LHCN-M2 (cell line): ENCODE results near the gene CCT8. TPM values are rescaled to one million over a fixed set of nuclear protein-coding genes. Genes with fewer than 3 reads are reported as not detected.
"Not testable (repeated sequence)": the region's sequence is repeated elsewhere in the genome, so short reads cannot be mapped to it uniquely, and the experiment has no call there.

Experiments used
- DNase-seq: peaks from one replicate; pipeline ENCODE4 v3.0.0-alpha.2; 2012; ENCODE audit warnings: low read depth
- total RNA-seq: library from RNA; depleted of rRNA; stranded (reverse); fragments of >200 nt; gene quantifications from 2 replicates; pipeline ENCODE4 v1.2.3, GENCODE V29; 2014

Gene CCT8
- total RNA-seq, 1 experiment from 2014 or later, result 246 TPM

DNA sequence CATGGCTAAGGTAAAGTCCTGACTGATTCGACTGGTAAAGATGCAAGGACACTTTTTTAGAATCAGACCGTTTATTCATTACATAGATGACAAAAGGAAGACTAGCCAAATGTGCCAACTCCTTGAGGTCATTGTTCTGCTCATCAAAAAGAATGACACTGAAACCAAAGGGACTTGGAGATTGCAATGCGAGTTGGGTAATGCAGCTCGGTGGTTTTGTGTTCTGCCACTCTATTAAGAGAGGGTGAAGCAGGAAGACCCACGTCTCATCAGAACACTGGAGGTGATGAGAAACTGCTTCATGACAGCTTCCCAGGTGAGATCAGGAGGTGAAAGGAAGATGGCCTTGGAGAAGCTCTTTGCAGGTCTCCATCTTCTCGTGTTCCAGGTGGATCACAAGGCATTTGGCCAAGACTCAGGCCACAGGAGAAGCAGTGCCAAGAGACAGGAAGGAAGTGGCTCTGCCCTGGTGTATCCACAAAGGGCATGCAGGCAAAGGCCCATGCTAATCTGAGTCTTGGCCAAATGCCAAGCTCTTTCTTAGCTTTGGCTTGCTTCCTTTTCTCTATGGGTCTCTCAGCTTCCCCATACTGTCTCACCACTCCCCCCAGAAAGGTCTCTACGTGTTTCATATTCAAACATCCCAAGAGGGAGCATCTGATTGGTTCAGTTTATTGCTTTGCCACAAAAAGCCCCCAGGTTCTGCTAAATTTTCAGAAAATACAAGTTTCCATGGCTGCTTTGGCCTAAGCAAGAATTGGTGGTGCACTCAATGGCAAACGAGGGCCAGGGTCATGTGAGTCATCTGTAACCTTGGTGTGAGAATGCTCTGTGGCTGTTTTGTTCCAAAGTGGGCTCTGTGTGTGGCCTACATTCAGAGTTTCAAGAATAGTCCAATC is 5.7 kb upstream of the CCT8 start:
- peak; percentile 29 for DNase-seq

- no peak for DNase-seq
Observed at GRCh38 chr21:29077651-29078090, 4.2 kb upstream of the CCT8 start.

DNA sequence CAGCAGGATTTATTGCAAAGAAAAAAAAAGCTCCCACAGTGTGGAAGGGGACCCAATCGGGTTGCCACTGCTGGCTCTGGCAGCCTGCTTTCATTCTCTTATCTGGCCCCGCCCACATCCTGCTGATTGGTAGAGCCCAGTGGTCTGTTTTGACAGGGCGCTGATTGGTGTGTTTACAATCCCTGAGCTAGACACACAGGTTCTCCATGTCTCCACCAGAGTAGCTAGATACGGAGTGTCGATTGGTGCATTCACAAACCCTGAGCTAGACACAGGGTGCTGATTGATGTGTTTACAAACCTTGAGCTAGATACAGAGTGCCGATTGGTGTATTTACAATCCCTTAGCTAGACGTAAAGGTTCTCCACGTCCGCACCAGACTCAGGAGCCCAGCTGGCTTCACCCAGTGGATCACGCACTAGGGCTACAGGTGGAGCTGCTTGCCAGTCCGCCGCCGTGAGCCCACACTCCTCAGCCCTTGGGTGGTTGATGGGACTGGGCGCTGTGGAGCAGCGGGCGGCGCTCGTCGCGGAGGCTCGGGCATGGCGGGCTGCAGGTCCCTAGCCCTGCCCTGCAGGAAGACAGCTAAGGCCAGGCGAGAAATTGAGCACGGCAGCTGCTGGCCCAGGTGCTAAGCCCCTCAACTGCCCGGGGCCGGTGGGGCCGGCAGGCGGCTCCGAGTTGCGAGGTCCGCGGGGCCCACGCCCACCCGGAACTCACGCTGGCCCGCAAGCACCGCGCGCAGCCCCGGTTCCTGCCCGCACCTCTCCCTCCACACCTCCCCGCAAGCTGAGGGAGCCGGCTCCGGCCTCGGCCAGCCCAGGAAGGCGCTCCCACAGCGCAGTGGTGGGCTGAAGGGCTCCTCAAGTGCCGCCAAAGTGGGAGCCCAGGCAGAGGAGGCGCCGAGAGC is 3.5 kb upstream of the CCT8 start:
- not testable (repeated sequence) for DNase-seq

DNA sequence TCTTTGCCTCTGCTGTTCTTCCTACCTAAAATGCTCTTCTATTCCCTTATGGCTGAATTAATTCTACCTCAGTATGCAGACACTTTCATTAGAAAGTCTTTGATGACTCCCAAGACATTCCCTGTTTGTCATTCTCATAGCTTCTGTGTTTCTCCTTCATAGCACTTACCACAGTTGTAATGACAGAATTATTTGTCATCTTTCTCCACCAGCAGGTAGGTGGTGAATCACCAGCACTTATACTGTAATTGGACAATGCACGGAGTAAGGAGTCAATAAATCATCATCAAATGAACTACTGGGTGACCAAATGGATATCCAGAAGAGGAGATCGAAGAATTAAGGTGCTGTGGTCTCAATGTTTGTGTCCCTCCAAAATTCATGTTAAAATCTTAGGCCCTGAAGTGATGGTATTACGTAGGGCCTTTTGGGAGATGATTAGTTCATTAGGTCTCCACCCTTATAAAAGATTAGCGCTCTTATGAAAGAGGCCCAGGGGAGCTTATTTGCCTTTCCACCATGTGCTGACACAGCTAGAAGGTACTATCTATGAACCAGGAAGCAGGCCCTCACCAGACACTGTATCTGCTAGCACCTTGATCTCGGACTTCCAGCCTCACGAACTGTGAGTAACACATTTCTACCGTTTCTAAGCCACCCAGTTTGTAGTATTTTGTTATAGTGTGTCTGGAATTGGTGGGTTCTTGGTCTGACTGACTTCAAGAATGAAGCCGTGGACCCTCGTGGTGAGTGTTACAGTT is 2.4 kb upstream of the CCT8 start:
- DNase-seq, result peak; percentile 44

GRCh38 chr21:29074783-29075182 is 1.3 kb upstream of the CCT8 start:
- DNase-seq, result no peak

DNA sequence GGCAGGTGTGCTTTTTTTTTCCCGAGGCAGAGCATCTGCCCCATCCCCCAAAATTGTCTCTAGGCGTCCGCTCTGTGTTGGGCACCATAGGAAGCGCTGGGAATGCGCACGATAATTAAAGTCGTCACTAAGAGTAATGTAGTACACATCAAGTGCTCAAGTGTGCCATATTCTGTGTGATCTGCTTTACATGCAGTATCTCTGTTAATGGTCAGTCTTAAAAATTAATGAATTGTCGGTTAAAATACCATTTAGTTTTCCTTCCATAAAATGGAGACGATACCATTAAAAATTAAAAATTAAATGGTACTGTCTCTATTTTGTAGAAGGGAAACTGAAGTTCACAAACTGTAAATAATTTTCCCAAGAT is 544 bp upstream of the CCT8 start:
- no peak for DNase-seq

DNA sequence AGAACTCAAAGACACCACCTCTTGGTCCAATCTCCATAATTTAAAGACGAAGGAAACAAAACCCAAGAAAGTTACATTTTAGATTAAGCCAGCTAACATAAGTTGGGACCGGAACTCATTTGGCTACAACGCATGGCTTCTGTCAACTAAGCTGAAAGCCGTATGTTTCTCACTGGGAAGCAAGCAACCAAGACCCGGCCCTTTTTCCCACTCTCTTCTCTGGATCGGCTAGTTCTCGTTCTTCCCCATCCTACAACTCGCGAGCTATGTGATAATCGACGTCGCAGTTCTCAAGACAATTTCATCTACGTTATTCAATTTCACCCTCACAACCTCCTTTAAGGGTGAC is 601 bp downstream of the CCT8 start:
- DNase-seq, result peak; percentile 32

DNA sequence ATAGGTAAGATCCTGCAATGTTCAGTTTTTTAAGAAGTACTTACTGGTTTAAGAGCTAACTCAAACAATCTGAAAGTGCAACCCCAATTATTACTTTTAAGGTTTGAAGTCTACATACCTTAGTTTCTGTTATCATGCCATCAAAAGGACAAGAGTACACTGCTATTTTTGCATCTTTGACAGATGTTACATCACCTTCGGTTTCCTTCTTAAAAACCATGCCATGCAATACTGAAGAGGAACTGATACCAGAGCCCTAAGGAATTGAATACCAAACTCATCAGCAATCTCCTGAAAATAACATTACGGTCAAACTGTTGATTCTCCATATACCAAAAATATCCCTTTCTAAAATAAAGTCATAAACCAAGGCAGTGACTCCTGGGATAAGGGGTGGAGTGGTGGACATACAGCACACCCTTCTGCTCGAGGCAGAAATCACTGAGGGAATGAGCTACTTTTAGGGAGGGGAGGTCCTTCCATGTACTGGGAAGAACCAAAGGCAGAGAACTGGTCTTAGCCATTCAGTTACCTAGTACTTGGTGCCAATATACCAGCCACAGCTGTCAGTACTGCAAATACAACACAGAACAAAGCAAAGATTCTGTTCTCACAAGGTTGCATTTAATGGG is 8.5 kb downstream of the CCT8 start:
- DNase-seq, result no peak

DNA sequence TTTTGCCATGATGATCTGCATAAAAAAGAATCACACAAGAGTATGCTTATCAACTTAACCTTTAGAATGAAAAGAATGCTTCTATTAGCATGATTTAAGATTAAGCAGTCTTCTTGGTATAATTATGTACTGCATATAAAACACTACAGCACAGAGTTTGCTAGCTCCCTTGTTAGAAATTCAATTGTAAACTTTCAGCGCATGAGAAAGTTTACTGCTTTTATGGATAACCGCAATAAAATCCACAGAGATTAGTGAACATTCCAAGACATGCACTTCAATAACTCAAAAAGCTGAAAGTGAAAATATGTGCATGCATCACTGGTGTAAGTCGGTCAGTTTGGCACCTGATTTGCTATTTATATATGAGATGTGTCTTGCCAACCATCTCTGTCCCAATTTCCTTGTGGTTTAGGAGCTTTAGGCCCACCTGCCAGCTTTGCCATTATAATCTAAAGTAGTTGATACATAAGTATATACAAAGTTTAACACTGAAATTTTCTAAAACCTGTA is 16.9 kb downstream of the CCT8 start:
- no peak for DNase-seq

GRCh38 chr21:29056005-29056404 is 17.4 kb downstream of the CCT8 start:
- no peak for DNase-seq

DNA sequence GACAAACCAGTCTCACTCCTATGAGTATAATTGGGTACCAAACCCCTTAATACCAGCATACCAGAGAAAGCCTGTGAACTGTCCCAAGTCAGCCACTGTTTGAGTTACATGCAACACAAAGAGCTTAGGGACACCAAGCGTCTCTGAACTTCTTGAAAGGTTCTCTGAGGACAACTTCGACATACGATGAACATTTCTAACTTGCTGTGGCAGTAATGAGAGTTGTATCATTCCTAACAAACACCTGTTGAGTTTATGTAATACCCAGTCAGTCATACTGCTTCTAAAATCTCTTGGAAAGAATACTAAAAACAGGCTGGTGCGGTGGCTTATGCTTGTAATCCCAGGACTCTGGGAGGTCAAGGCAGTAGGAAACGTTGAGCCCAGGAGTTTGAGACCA is 18.4 kb downstream of the CCT8 start:
- peak; percentile 11 for DNase-seq

DNA sequence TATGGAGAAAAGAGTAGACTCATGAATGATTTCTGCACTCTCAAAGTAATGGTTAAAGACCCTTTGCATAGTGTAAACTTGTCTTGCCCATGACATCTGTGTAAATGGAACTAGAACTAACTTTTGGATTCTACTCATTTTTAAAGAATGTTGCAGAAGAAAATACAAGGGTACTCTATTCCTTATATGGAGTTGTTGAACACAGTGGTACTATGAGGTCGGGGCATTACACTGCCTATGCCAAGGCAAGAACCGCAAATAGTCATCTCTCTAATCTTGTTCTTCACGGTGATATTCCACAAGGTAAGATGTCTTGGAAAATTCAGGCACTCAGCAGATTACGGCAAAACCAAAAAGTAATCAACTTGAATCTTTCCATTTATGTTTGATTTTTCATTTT is 19.8 kb downstream of the CCT8 start:
- DNase-seq, result peak; percentile 44

- no peak for DNase-seq
Observed at GRCh38 chr21:29053011-29053553, 20.4 kb downstream of the CCT8 start.

GRCh38 chr21:29052224-29052623 is 21.2 kb downstream of the CCT8 start:
- no peak for DNase-seq

DNA sequence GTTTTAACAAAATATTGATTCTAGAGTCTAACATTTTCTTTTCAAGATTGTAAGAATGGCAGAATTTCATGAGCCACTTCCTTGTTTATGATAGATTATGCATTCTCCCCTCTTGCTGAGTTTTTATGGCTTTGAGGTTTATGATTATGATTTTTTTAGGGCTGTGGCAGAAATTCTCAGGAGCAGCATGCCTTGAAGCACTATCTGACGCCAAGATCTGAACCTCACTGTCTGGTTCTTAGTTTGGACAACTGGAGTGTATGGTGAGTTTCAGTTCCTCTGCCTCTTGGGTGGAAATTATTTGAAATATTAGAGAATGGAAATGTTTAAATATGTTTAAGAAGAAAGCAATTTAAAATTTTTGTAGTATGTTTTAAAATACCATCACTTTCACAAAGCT is 38.8 kb downstream of the CCT8 start:
- DNase-seq, result no peak

DNA sequence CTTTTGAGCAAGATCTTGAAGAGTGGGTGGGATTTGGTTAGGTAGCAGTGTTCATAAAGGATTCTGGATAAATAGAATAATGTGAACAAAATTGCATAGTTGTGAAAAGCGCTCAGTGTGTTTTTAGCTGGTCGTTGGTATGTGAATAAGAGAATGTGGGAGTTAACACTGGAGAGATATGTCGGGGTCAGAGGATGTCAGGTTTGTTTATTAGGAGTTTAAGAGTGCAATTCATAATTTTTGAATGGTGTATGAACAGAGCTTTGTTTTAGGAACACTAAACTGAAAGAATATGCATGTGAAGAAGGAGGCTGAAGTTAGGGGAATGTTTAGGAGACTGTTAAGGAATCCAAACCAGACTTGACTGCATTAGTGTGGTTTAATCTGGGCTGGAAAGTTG is 39.6 kb downstream of the CCT8 start:
- no peak for DNase-seq

DNA sequence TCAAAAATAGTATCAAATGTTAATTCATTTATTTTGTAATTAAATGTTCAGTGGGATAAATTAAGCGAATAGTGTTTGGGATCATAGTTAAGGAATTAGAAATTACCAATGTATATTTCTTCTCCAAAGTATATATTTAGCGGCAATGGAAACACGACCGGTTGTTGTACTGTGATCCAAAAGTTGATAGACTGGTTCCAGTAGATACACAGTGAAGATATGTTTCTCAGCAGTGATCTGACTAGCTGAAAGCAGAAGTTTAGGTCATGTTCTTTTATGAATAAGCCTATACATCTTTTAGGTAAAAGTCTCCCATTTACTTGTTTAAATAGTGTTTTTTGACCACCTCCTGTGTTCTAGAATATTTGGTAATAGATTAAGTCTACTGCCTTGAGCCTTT is 40.1 kb downstream of the CCT8 start:
- no peak for DNase-seq

DNA sequence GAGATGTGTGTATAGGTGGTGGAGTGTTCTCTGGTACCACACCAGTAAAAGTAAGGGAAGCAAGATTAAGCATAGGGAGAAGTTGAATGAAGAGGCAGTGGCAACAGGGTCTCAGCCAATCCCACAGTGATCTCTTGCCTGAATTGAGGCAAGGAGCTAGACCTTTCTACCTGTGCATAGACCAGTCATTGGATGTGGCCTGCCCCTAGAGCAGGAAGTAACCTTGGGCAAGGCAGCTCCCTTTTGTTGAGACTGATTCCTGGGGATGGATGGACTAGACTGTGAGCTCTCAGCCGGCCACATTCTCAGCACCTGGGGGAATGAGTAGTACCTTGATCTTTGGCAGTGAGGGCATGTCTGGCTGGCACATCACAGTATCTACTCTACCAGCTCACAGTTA is 42.5 kb downstream of the CCT8 start:
- DNase-seq, result no peak

DNA sequence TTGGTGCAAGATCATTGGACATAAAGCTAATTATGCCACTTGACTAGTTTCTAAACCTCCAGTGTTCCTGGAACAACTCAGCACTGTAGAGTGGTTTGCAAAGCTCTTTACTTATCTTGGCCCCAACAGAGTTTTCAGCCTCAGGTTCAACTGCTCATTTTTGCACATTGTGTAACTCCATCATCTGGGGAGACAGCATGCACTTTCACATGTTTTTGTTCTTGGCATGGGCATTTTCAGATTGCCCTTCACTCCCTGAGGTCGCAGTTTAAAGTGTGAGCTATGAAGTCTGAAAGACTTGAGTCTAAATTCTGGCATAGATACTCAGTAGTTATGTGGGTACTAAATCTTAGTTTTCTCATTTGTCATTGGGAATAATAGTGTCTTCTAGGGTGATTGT is 43.9 kb downstream of the CCT8 start:
- no peak for DNase-seq

DNA sequence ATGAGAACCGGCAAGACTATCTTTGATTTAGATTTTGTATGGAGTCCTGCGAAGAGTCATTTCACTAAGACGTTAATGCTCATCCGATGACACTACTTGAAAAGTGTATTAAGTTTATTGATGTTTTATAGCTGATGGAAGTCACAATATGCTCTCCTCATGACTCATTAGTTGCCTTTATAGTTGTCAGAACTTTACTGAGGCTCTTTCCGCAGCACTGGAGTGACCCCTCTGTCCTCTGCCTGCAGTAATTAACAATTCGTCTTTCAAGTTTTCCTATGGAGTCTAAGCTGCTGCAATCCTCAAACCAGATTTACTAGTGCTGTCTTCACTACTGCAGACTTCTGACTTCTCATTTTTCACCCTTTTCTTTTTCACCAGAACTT is 48.1 kb downstream of the CCT8 start:
- DNase-seq, result peak; percentile 19
